Measurements from ENCODE around the gene KRT6C. TPM values are rescaled to one million over a fixed set of nuclear protein-coding genes. Genes with fewer than 3 reads are reported as not detected.

Gene KRT6C
- total RNA-seq, 1 donor: not detected

GRCh38 chr12:52439420-52439819, 34.2 kb downstream of the KRT6C start:
- H3K4me3 ChIP-seq (ENCODE audit: low read depth, low read length): no peak overlapping the region
- no peak for DNase-seq (ENCODE audit: low read depth)
- TF ChIP-seq, protein P1, sequence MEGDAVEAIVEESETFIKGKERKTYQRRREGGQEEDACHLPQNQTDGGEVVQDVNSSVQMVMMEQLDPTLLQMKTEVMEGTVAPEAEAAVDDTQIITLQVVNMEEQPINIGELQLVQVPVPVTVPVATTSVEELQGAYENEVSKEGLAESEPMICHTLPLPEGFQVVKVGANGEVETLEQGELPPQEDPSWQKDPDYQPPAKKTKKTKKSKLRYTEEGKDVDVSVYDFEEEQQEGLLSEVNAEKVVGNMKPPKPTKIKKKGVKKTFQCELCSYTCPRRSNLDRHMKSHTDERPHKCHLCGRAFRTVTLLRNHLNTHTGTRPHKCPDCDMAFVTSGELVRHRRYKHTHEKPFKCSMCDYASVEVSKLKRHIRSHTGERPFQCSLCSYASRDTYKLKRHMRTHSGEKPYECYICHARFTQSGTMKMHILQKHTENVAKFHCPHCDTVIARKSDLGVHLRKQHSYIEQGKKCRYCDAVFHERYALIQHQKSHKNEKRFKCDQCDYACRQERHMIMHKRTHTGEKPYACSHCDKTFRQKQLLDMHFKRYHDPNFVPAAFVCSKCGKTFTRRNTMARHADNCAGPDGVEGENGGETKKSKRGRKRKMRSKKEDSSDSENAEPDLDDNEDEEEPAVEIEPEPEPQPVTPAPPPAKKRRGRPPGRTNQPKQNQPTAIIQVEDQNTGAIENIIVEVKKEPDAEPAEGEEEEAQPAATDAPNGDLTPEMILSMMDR (IDR thresholded peaks at IDR 0.05; ENCODE audit: insufficient read depth, low read depth, low read length): no peak

DNA sequence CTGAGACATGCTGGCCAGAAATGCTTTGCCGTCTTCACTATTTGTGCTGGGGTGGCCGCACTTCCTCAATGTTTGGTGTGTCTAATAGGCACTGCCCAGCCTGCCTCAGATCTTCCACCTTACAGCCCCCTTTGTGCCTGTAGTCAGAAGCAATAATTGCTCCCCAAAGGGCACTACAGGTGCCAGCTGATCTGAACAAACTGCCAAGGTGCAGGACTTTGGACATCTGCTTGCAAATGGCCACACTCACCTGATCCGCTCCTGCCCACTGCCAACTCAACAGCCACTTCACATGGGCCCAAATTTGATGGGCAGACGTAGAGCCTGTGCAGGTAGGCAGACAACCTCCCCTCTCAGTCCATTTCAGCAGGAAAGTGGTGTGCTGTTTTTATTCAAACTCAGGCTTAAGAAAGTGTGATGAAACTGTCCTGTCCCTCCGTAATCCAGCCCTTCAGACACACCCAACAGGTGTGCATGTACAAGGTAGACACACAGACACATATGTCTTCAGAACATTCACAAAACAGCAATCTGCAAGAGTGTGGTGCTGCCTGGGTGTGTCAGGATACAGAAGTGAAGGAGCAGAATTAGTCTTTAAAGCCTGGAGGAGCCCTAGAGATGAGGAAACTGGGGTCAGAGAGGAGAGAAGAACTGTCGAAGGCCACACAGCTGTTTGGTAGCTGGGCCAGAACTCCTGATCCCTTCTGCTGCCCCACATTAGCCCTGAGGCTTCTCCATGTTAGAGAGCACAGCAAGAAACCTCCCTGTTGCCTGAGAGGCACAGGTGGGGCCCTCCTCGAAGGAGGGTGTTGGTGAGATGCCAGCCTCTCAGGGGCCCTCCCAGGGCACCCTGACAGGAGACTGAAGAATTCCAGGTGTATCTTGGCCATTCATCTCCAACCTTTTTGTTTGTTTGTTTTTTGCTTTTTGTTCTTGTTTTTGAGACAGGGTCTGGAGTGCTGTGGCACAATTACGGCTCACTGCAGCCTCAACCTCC, 35.0 kb downstream of the KRT6C start:
- TF ChIP-seq, protein P1 (IDR thresholded peaks at IDR 0.05; ENCODE audit: insufficient read depth, low read depth, low read length): no peak
- no peak for DNase-seq (ENCODE audit: low read depth)
- no peak overlapping the region for H3K4me3 ChIP-seq (ENCODE audit: low read depth, low read length)

- no peak overlapping the region for H3K4me3 ChIP-seq (ENCODE audit: low read depth, low read length)
- TF ChIP-seq, protein P1 (IDR thresholded peaks at IDR 0.05; ENCODE audit: insufficient read depth, low read depth, low read length): no peak
- no peak for DNase-seq (ENCODE audit: low read depth)
Measured at GRCh38 chr12:52437508-52437907, 36.1 kb downstream of the KRT6C start.

- no peak overlapping the region for H3K4me3 ChIP-seq (ENCODE audit: low read depth, low read length)
- TF ChIP-seq, protein P1 (IDR thresholded peaks at IDR 0.05; ENCODE audit: insufficient read depth, low read depth, low read length): no peak
- DNase-seq (ENCODE audit: low read depth): no peak
Measured at GRCh38 chr12:52436828-52437474, 36.7 kb downstream of the KRT6C start.

DNA sequence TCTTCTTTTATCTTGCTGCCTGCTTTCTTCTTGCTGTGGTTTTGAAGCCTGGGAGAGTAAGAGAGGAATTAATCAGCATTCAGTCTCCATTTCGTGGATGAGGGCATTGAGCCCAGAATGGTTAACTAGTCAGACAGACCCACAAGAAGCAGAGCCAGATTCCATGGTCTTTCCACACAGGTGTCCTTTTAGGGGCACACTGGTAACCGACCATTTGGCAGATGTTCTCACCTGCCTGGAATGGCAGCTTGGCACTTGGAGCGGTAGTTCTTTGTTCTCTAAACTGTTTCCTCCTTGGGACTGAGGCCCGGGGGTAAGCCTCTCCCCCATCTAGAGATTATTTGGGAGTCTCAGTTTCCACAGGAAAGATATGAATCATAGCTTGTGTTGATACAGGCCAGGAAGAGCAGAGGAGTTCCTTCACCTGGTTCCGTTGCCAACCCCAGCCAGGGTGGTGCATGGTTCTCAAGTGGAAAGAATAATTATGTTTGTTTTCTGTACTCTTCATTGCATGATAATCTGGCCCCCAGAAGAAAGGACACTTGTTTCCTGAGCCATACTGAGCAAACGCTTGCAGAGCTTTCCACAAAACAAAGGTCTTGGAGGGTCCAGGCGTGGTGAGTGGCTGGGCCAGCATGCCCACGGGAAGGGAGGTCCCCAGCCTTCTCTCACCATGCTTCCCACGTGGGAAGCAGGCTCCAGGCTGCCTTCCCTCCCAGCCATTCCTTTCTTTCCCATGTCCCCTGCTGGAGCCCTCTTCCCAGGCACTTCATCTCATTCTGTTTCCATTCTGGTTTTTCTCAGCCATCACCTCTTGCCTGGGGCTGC, 37.4 kb downstream of the KRT6C start:
- H3K4me3 ChIP-seq (ENCODE audit: low read depth, low read length): no peak overlapping the region
- TF ChIP-seq, protein P1 (IDR thresholded peaks at IDR 0.05; ENCODE audit: insufficient read depth, low read depth, low read length): no peak
- no peak for DNase-seq (ENCODE audit: low read depth)

GRCh38 chr12:52435659-52435999, 38.0 kb downstream of the KRT6C start:
- TF ChIP-seq, protein P1 (IDR thresholded peaks at IDR 0.05; ENCODE audit: insufficient read depth, low read depth, low read length): no peak
- H3K4me3 ChIP-seq (ENCODE audit: low read depth, low read length): no peak overlapping the region
- no peak for DNase-seq (ENCODE audit: low read depth)
